HEK293 (cell line): ENCODE data around the gene ARHGDIA.

Experiments used
- CTCF ChIA-PET: fragments of 350-600 bp; formaldehyde crosslinking; extraction: SDS; loops from one replicate; lab custom pipeline; 2021; ENCODE audit warnings: antibody characterized with exemption; lab: Yijun Ruan, JAX
- POLR2A ChIA-PET: fragments of 300-600 bp; formaldehyde crosslinking; extraction: SDS; loops from one replicate; lab custom pipeline; 2020; ENCODE audit warnings: antibody characterized with exemption, inconsistent platforms; lab: Yijun Ruan, JAX
- H3K27ac ChIP-seq: fragments of 200-500 bp; sonication (Bioruptor generic); 2 replicates; pipeline ENCODE4 v1.5.1; 2014; ENCODE audit warnings: low read depth, low read length, control low read depth, inconsistent platforms; ENCODE audit errors: extremely low read depth
- H3K36me3 ChIP-seq, 2 experiments: fragments of 200-500 bp in 1 of 2; sonication (Bioruptor generic) in 1 of 2; 1 replicate in 1 of 2; 2 replicates in 1 of 2; pipeline ENCODE4 v1.5.1; 2014 to 2017; ENCODE audit warnings: inconsistent platforms in 2 of 2, low read length in 2 of 2; ENCODE audit not compliant: control insufficient read depth in 2 of 2, insufficient read depth in 1 of 2
- H3K4me1 ChIP-seq: fragments of 200-500 bp; sonication (Bioruptor generic); 2 replicates; pipeline ENCODE4 v1.5.1; 2014; ENCODE audit warnings: mild to moderate bottlenecking, low read length, inconsistent platforms; ENCODE audit not compliant: control insufficient read depth, insufficient read depth
- H3K4me3 ChIP-seq: 2 replicates; pipeline ENCODE4 v1.5.1; 2011; ENCODE audit warnings: low read depth, mild to moderate bottlenecking, control low read depth, low read length, moderate library complexity
- H3K9me3 ChIP-seq: fragments of 200-500 bp; sonication (Bioruptor generic); 2 replicates; pipeline ENCODE4 v1.5.1; 2014; ENCODE audit warnings: low read depth, low read length, inconsistent platforms; ENCODE audit not compliant: control insufficient read depth, insufficient read depth
- KLF9 ChIP-seq: fragments of 450-650 bp; formaldehyde crosslinking; IDR thresholded peaks from 2 replicates; pipeline ENCODE4 v1.5.1; 2016; ENCODE audit warnings: missing biosample characterization, missing genetic modification characterization, low read depth
- MYNN ChIP-seq: fragments of 450-650 bp; formaldehyde crosslinking; IDR thresholded peaks from 2 replicates; pipeline ENCODE4 v1.5.1; 2016; ENCODE audit warnings: missing biosample characterization, missing genetic modification characterization, borderline replicate concordance
- SP2 ChIP-seq: fragments of 450-650 bp; formaldehyde crosslinking; IDR thresholded peaks from 2 replicates; pipeline ENCODE4 v1.5.1; 2016; ENCODE audit warnings: missing biosample characterization, missing genetic modification characterization
- YY2 ChIP-seq: fragments of 450-650 bp; formaldehyde crosslinking; IDR thresholded peaks from 2 replicates; pipeline ENCODE4 v1.5.1; 2016; ENCODE audit warnings: missing biosample characterization, missing genetic modification characterization
- ZBTB1 ChIP-seq: fragments of 450-650 bp; formaldehyde crosslinking; IDR thresholded peaks from 2 replicates; pipeline ENCODE4 v1.5.1; 2016; ENCODE audit warnings: missing biosample characterization, missing genetic modification characterization
- ZBTB17 ChIP-seq: fragments of 450-650 bp; formaldehyde crosslinking; IDR thresholded peaks from 2 replicates; pipeline ENCODE4 v1.5.1; 2016; ENCODE audit warnings: missing biosample characterization, missing genetic modification characterization
- ZBTB8A ChIP-seq: fragments of 450-650 bp; formaldehyde crosslinking; IDR thresholded peaks from 2 replicates; pipeline ENCODE4 v1.5.1; 2016; ENCODE audit warnings: missing biosample characterization, missing genetic modification characterization
- ZIC2 ChIP-seq: fragments of 450-650 bp; formaldehyde crosslinking; IDR thresholded peaks from 2 replicates; pipeline ENCODE4 v1.5.1; 2016; ENCODE audit warnings: missing biosample characterization, missing genetic modification characterization
- ZNF140 ChIP-seq: fragments of 450-650 bp; formaldehyde crosslinking; IDR thresholded peaks from 2 replicates; pipeline ENCODE4 v1.5.1; 2016; ENCODE audit warnings: missing biosample characterization, missing genetic modification characterization
- ZNF324 ChIP-seq: fragments of 450-650 bp; formaldehyde crosslinking; IDR thresholded peaks from 2 replicates; pipeline ENCODE4 v1.5.1; 2016; ENCODE audit warnings: missing biosample characterization, missing genetic modification characterization
- ZNF341 ChIP-seq: fragments of 450-650 bp; formaldehyde crosslinking; IDR thresholded peaks from 2 replicates; pipeline ENCODE4; 2016; ENCODE audit warnings: low read depth, missing biosample characterization, missing genetic modification characterization
- ZNF416 ChIP-seq: fragments of 450-650 bp; formaldehyde crosslinking; IDR thresholded peaks from 2 replicates; pipeline ENCODE4 v1.5.1; 2016; ENCODE audit warnings: missing biosample characterization, missing genetic modification characterization
- ZNF510 ChIP-seq: fragments of 450-650 bp; formaldehyde crosslinking; IDR thresholded peaks from 2 replicates; pipeline ENCODE4 v1.5.1; 2018; ENCODE audit warnings: mild to moderate bottlenecking, missing genetic modification characterization, missing biosample characterization; ENCODE audit not compliant: insufficient replicate concordance
- ZNF529 ChIP-seq: fragments of 450-650 bp; formaldehyde crosslinking; IDR thresholded peaks from 2 replicates; pipeline ENCODE4 v1.5.1; 2017; ENCODE audit warnings: missing genetic modification characterization, missing biosample characterization; ENCODE audit not compliant: insufficient replicate concordance
- ZNF660 ChIP-seq: fragments of 450-650 bp; IDR thresholded peaks from 2 replicates; pipeline ENCODE4 v1.5.1; 2018; ENCODE audit warnings: missing biosample characterization, mild to moderate bottlenecking, missing genetic modification characterization
- ZNF843 ChIP-seq: fragments of 450-650 bp; formaldehyde crosslinking; IDR thresholded peaks from 2 replicates; pipeline ENCODE4 v1.5.1; 2016; ENCODE audit warnings: missing biosample characterization, missing genetic modification characterization
- TF ChIP-seq, protein P1 (sequence below): fragments of 450-650 bp; formaldehyde crosslinking; IDR thresholded peaks from 2 replicates; pipeline ENCODE4 v1.5.1; 2017; ENCODE audit warnings: missing biosample characterization, missing genetic modification characterization

ARHGDIA gene

DNA sequence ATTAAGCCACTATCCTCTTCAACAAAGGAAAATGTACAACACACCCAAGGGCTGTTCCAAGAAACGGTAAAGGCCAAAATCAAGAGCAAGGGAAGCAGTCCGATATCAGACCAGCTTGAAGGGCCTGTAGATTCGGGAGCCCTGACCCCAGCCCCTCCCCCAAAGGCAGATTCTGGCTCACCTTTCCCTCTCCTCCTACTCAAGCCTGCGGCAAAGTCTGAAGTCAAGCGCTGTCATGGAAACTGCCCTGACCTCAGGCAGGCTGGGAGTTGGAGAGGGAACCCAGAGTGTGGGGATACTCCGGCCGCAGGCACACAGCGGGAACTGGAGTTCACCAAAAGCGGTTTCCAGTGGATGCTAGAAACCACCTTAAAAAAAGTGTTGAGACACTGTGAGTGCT lies 18.5 kb upstream of the ARHGDIA start:
- POLR2A ChIA-PET = interaction anchor here (1.4 to 1.6 kb wide), 2 partner anchors 56 to 206 kb away, joined by 3 read pairs; partner anchors contain the start of genes ARL16, HGS and MCRIP1
- Histone ChIP-seq H3K4me3 (no peak overlapping the region), H3K4me1 (peaks cover 5% of the 10 kb centered on the region; the same call in 1 of the 2 replicates)

DNA sequence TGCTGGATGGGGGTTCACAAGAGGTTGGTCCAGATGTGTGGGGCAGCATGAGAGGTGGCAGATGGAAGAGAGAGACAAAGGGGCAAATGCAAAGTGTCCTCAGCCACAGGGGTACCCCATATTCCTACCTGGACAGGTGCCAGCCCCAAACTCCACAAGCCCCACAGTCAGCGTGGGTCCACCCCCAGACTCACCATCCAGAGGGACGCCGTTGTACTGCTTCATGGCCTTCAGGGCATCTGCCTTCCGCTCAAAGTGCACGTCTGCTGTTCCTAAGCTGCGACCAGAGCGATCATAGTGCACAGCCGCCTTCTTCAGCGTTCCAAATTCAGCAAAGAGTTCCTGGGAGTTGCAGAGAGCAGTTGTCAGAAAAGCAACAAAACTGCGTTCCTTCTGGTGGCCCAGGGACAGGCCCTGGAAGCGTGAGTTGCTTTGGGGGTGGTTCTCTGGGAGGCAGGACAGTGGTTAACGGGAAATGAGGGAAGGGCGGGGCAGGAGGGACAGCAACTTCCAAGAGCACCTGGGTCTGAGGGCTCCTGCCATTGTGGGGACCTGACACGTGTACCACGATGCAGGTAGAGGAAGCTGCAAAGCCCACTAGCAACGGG lies 18.0 kb upstream of the ARHGDIA start:
- H3K4me3 ChIP-seq = no peak overlapping the region
- POLR2A ChIA-PET = interaction anchor here (1.3 kb wide), 1 partner anchor 9 kb away, joined by 3 read pairs; no protein-coding TSS in a partner anchor
- H3K27ac ChIP-seq = no peak overlapping the region

More for the DNA sequence above, 18.5 kb upstream of the ARHGDIA start:
- Histone ChIP-seq H3K27ac (peak overlapping the region; percentile 96; the same call in 1 of the 2 replicates), H3K36me3 (peaks cover 53 to 73% of the 10 kb centered on the region in 2 experiments), H3K9me3 (no peaks in the 10 kb centered on the region)
- TF ChIP-seq, protein P1, sequence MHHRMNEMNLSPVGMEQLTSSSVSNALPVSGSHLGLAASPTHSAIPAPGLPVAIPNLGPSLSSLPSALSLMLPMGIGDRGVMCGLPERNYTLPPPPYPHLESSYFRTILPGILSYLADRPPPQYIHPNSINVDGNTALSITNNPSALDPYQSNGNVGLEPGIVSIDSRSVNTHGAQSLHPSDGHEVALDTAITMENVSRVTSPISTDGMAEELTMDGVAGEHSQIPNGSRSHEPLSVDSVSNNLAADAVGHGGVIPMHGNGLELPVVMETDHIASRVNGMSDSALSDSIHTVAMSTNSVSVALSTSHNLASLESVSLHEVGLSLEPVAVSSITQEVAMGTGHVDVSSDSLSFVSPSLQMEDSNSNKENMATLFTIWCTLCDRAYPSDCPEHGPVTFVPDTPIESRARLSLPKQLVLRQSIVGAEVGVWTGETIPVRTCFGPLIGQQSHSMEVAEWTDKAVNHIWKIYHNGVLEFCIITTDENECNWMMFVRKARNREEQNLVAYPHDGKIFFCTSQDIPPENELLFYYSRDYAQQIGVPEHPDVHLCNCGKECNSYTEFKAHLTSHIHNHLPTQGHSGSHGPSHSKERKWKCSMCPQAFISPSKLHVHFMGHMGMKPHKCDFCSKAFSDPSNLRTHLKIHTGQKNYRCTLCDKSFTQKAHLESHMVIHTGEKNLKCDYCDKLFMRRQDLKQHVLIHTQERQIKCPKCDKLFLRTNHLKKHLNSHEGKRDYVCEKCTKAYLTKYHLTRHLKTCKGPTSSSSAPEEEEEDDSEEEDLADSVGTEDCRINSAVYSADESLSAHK (tag by site-specific recombination) = peak; percentile 13; the same call in 1 of the 2 replicates
- peak; percentile 44; the same call in 1 of the 2 replicates for TF ChIP-seq ZNF341 (tag by site-specific recombination)
- no peak for TF ChIP-seq ZBTB1 (tag by site-specific recombination)
- no peak for TF ChIP-seq ZNF510 (tag by site-specific recombination)
- CTCF ChIA-PET = interaction anchor here (1.1 kb wide), 1 partner anchor 148 kb away, joined by 4 read pairs; the partner anchor contains the start of gene DCXR

DNA sequence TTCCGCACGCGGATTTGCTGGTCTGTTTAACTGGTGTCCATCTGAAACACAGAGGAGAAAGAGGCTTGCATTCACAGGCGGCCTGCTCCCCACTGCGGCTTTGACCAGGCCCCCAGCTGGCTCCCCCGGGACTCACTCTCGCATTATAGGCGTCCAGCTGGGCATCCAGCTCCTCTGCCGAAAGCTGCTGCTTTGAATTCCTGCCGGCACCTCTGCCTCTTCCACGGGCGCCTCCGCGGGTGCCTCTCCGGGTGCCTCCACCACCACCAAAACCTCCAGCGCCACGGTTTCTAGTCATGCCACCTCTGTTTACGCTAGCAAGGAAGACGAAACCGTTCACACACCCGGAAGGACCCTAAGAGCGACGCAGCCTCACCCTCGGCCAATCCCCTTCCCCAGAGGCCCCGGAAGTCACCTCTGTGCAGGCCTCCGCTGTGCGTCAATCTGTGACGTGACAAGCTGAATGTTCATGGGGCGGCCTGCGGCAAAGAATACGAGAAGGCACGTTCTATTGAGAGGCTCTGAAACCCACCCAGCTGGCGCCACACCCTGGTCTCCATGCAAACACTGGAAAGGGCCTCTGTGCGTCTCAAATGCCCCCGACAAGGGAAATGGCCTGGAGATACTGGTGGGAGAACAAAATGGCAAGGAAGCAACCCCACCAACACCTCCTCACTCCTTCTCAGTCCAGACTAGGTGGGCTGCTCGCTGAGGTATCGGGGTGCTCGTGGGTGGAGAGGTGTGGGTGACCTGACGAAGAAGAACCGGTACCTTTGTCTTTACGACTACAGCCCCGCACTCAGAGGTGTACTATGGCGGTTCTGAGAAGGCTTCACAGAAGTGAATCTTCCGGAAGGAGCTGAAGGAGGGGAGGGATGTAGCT lies 17.2 kb upstream of the ARHGDIA start:
- Histone ChIP-seq H3K27ac (no peak overlapping the region), H3K4me1 (peaks cover 5% of the 10 kb centered on the region; the same call in 1 of the 2 replicates), H3K4me3 (no peak overlapping the region), H3K36me3 (peaks cover 52 to 70% of the 10 kb centered on the region in 2 experiments), H3K9me3 (no peaks in the 10 kb centered on the region)
- ChIA-PET CTCF (interaction anchor here (0.7 kb wide), 1 partner anchor 19 kb away, joined by 4 read pairs; no protein-coding TSS in a partner anchor), POLR2A (interaction anchor here (1.3 kb wide), 1 partner anchor 9 kb away, joined by 3 read pairs; no protein-coding TSS in a partner anchor)
- no peak for TF ChIP-seq ZNF324 (tag by site-specific recombination)
- no peak for TF ChIP-seq ZBTB8A
- TF ChIP-seq ZIC2 = peak; percentile 90
- no peak for TF ChIP-seq MYNN (tag by site-specific recombination)
- no peak for TF ChIP-seq ZNF843
- no peak for TF ChIP-seq ZNF416 (tag by site-specific recombination)

More for the DNA sequence above, 18.0 kb upstream of the ARHGDIA start:
- no peaks in the 10 kb centered on the region for H3K9me3 ChIP-seq
- peaks cover 52 to 73% of the 10 kb centered on the region in 2 experiments for H3K36me3 ChIP-seq
- peaks cover 5% of the 10 kb centered on the region; the same call in 1 of the 2 replicates for H3K4me1 ChIP-seq
- TF ChIP-seq ZBTB17 (tag by site-specific recombination) (no peak), ZNF660 (tag by site-specific recombination) (no peak), ZNF529 (tag by site-specific recombination) (no peak), SP2 (tag by site-specific recombination) (peak; percentile 27; the same call in 1 of the 2 replicates), KLF9 (tag by site-specific recombination) (no peak), YY2 (tag by site-specific recombination) (no peak), ZNF140 (tag by site-specific recombination) (no peak)
- CTCF ChIA-PET = interaction anchor here (0.7 kb wide), 1 partner anchor 19 kb away, joined by 4 read pairs; no protein-coding TSS in a partner anchor
